Epidermal melanocyte (primary cell): ENCODE measurements around the gene SMPD3.
A peak's percentile ranks its signal among the peaks of the same experiment; 100 is the strongest.
"Not testable (repeated sequence)": the region's sequence is repeated elsewhere in the genome, so short reads cannot be mapped to it uniquely, and the experiment has no call there.

Experiments used
- DNase-seq: peaks from one replicate; pipeline ENCODE4 v3.0.0; 2011; ENCODE audit warnings: low spot score; ENCODE audit not compliant: insufficient read length

Gene SMPD3

GRCh38 chr16:68448360-68448970 is at the start of gene SMPD3:
TSS of gene SMPD3 (minus strand) at chr16:68448508. CDS start at chr16:68372181, 76,327 bp downstream.
- DNase-seq: peak; percentile 94

GRCh38 chr16:68496689-68497088 is 48.4 kb upstream of the SMPD3 start:
- DNase-seq: no peak

GRCh38 chr16:68494261-68494660 is 46.0 kb upstream of the SMPD3 start:
- DNase-seq: not testable (repeated sequence)

GRCh38 chr16:68493412-68494070 is 45.2 kb upstream of the SMPD3 start:
- DNase-seq: no peak

- DNase-seq: no peak
These were observed 44.5 kb upstream of the SMPD3 start for GRCh38 chr16:68492543-68493411.

GRCh38 chr16:68492151-68492542 is 43.8 kb upstream of the SMPD3 start:
- DNase-seq: no peak

- no peak for DNase-seq
These were observed 43.3 kb upstream of the SMPD3 start for GRCh38 chr16:68491576-68491950.

- DNase-seq: no peak
These were observed 42.7 kb upstream of the SMPD3 start for GRCh38 chr16:68490829-68491575.

- DNase-seq: no peak
These were observed 42.0 kb upstream of the SMPD3 start for GRCh38 chr16:68490358-68490757.

- no peak for DNase-seq
These were observed 40.2 kb upstream of the SMPD3 start for GRCh38 chr16:68488554-68488953.

GRCh38 chr16:68487669-68488068 is 39.4 kb upstream of the SMPD3 start:
- DNase-seq: no peak

GRCh38 chr16:68487203-68487514 is 38.9 kb upstream of the SMPD3 start:
- DNase-seq: no peak

- no peak for DNase-seq
These were observed 38.3 kb upstream of the SMPD3 start for GRCh38 chr16:68486502-68487202.

GRCh38 chr16:68481636-68482035 is 33.3 kb upstream of the SMPD3 start:
- DNase-seq: no peak

GRCh38 chr16:68480084-68480995 is 32.0 kb upstream of the SMPD3 start:
- no peak for DNase-seq

GRCh38 chr16:68479271-68479670 is 31.0 kb upstream of the SMPD3 start:
- DNase-seq: no peak

GRCh38 chr16:68478526-68479250 is 30.4 kb upstream of the SMPD3 start:
- no peak for DNase-seq

- DNase-seq: no peak
These were observed 26.8 kb upstream of the SMPD3 start for GRCh38 chr16:68475071-68475470.

GRCh38 chr16:68473358-68474070 is 25.2 kb upstream of the SMPD3 start:
- DNase-seq: no peak
